Kidney glomerular epithelial cell (primary cell): ENCODE measurements around the gene PTGFRN.
A peak's percentile ranks its signal among the peaks of the same experiment; 100 is the strongest.
"Not testable (repeated sequence)": the region's sequence is repeated elsewhere in the genome, so short reads cannot be mapped to it uniquely, and the experiment has no call there.

Source experiments
- DNase-seq: peaks from one replicate; lab custom pipeline; 2025; lab: John Stamatoyannopoulos, UW

PTGFRN gene

GRCh38 chr1:116972674-116973030 lies 62.9 kb downstream of the PTGFRN start:
- peak; percentile 45 for DNase-seq

DNA sequence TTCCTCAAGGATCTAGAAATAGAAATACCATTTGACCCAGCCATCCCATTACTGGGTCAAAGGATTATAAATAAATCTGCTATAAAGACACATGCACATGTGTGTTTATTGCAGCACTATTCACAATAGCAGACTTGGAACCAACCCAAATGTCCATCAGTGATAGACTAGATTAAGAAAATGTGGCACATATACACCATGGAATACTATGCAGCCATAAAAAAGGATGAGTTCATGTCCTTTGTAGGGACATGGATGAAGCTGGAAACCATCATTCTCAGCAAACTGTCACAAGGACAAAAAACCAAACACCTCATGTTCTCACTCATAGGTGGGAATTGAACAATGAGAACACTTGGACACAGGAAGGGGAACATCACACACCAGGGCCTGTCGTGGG lies 70.6 kb downstream of the PTGFRN start:
- not testable (repeated sequence) for DNase-seq

DNA sequence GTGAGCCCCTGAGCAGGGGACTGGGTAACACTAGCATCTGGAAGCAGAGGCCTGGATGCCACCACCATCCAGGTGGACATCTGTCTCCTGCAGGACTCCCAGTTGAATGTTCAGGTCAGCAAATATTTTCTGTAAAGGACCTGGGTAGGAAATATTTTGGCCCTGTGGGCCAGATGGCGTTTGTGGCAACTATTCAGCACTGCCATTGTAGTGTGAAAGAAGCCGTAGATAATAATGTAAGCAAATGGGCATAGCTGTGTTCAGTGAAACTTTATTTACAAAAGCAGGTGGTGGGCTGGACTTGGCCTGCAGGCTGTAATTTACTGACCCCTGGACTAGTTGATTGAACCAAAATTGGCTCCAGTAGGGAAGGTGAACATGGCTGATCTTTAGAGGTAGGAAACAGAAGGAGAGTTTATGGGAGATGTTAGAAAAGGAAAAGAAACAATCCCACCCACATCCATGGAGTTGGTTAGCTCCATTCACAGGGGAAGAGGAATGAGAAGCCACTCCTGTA lies 71.9 kb downstream of the PTGFRN start:
- no peak for DNase-seq

- no peak for DNase-seq
Measured at GRCh38 chr1:116982319-116983004, 72.7 kb downstream of the PTGFRN start.

- DNase-seq: no peak
Measured at GRCh38 chr1:116983112-116983511, 73.4 kb downstream of the PTGFRN start.

DNA sequence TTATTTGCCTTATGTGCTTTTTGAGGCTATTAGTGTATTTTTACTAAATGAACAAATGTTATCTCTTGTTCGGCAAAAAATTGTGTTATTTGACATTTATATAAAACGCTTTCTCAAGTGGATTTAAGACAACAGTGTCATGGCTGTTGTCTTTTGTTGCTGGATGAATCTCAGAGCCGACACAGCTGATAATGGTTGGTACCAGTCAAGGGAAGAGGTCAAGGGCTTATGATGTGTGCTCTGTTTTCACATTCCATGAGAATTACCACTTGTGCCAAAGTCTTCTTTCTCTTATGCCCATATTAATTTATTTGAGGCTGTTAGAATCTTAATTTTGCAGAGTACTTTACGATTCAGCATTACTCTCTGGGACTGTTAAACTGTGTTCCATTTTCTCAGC lies 74.0 kb downstream of the PTGFRN start:
- DNase-seq: no peak

GRCh38 chr1:116984406-116985160 lies 74.9 kb downstream of the PTGFRN start:
- DNase-seq: no peak

GRCh38 chr1:116986421-116987255 lies 76.9 kb downstream of the PTGFRN start:
- no peak for DNase-seq

DNA sequence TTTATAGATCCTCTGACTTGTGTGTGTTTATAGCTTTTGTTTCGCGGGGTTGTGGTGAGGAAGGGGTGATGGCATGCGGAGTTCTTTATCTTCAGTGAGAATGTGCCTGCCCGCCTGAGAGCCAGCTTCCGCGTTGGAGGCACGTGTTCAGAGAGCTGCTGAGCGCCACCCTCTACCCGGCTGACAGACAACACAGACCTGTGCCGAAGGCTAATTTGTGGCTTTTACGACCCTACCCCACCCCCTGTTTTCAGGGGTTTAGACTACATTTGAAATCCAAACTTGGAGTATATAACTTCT lies 77.5 kb downstream of the PTGFRN start:
- DNase-seq: no peak

GRCh38 chr1:116988248-116988647 lies 78.5 kb downstream of the PTGFRN start:
- DNase-seq: no peak

- DNase-seq: no peak
Measured at GRCh38 chr1:116988908-116989307, 79.2 kb downstream of the PTGFRN start.

DNA sequence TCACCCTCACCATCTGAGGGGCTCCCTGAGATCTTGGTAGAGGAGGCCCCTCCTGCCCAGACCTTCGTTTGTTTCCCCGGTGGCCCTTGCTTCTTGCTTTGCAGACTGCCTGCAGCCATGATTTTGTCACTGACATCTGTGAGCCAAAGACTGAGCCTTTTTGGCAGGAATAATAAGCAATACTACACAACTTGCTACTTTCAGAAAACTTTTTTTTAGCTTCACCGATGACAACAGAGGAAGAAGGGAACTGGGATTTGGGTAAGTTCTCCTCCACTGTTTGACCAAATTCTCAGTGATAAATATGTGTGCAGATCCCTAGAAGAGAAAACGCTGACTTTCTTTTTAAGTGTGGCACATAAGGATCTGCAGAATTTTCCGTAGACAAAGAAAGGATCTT lies 80.1 kb downstream of the PTGFRN start:
- DNase-seq: no peak

DNA sequence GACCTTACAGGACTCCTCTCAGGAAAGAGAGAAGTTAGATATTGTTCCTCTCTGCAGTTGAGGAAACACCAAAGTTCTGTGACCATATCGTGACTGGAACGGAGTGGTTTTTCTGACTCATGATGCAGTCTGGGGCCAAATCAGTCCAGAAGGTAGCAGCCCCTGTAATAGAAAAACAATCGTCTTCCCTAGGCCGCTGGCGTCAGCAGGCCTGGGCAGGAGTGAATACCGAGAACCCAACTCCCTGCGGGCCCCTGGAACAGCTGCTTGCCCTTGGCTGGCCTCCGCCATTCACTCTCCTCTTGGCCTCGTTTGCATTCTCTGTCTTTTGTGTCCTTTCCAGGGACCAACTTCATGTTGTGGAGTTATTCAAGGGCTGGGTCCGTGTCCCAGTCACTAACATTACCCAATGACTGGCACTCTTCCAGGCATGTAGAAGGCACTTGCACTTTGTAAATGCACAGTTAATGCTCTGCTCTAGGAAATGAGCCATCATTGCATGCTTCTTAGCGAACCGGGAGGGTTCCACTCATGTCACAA lies 81.0 kb downstream of the PTGFRN start:
- DNase-seq: no peak

DNA sequence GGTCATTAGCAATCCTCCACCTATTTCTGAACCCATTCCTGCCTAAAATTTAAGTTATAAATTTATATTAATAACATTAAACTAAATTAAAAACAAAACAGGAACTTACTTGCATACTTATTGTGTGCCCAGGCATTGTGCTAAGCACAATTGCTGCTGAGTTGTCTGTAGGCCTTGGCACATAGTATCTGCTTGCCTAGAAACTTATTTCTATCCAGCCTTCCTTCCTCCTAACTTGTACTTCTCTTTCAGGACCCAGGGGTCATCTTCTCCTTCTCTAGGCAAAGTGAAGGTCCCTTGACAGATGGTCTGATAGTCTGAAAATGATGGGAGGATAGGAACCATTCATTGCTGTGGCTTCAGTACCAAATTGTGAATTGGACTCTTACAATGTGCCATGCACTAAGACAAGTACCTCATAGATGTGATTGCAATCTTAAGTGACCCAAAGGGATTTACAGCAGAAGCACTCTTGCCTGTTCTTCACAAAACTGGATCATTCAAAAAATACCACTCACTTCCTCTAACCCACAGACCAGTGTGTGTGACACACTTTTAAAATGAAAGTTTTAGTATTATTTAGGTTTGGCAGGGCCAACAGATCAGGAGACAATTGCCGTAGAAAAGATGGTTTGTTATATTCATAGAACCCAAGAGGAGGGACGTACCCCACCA lies 81.6 kb downstream of the PTGFRN start:
- no peak for DNase-seq

- no peak for DNase-seq
Measured at GRCh38 chr1:116991918-116992317, 82.2 kb downstream of the PTGFRN start.

DNA sequence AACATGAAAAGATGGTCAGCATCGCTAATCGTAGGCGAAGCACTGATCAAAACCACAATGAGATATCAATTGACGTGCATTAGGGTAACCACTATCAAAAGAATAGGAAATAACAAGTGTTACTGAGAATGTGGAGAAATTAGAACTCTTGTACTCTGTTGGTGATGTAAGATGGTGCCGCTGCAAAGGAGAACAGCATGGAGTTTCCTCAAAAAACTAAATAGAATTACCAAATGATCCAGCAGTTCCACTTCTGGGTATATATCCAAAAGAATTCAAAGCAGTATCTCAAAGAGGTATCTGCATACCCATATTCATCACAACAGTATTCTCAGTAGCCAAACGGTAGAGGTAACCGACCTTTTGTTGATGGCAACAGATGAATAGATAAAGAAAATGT lies 83.6 kb downstream of the PTGFRN start:
- no peak for DNase-seq

DNA sequence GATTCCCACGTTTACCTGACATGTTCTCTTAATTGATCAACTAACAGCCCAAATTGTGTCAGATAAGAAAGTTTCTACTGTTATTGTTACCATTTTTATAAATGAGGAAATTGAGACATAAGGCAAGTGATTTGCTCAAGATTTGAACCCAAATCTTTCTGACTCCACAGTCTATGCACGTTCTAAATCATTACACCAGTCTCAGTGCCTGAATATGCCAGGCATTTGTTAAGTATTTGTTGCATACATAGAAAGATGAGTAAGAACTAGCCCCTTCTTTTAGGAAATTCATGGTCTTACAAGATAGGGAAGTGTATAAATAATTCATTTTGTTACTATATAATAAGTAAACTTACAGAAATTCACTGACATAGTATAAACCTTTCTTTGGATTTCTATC lies 84.7 kb downstream of the PTGFRN start:
- no peak for DNase-seq

- peak; percentile 88 for DNase-seq
Measured at GRCh38 chr1:116997066-116997465, 87.3 kb downstream of the PTGFRN start.

DNA sequence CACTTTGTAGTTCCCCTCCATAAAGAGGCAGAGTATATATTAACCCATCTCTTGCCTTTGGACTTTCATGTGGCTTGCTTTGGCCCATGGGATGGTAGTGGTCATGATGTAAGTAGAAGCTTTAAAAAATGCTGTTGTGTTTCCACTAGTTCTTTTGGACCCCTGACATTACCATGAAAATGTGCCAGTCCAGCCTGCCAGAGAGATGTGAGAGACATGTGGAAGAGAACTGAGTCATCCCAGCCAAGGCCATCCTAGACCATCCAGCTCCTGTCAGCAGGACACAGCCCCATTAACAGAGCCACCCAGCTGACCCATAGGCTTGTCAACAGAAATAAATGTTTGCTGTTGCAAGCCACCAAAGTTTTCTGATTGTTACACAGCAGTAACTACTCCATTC lies 87.9 kb downstream of the PTGFRN start:
- peak; percentile 24 for DNase-seq

DNA sequence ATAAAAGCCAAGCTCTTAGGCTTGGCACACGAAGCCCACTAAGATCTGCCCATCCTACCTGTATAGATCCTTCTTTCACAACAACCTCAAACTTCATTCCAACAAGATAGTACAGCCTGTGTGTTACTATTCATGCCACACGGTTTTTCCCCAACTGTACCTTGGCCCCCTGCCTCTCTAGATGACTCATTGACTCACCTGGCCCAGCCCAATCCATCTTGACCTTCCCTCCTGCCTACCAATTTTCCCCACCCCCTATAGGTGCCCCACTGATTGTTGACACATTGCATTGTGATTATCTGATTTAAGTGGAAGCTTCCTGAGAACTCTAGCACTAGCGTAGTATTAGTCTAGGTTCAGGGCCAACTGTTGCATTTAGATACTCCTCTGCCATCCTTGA lies 89.9 kb downstream of the PTGFRN start:
- no peak for DNase-seq

GRCh38 chr1:117000142-117000541 lies 90.4 kb downstream of the PTGFRN start:
- DNase-seq: no peak
